Stimulated activated CD8-positive, alpha-beta memory T cell treated with anti-CD3 and anti-CD28 coated beads, Interleukin-12 subunit alpha, Interleukin-12 subunit beta, amount 100 ng/mL, for 4 hours (primary cell): Measurements from ENCODE around the gene GOLGA6C.
"Not testable (repeated sequence)": the region's sequence is repeated elsewhere in the genome, so short reads cannot be mapped to it uniquely, and the experiment has no call there.

Experiments used
- DNase-seq: peaks from one replicate; pipeline ENCODE4 v3.0.0-alpha.2; 2020; ENCODE audit warnings: low read depth

The GOLGA6C gene

GRCh38 chr15:75319231-75319897 is 61.2 kb downstream of the GOLGA6C start:
- DNase-seq = not testable (repeated sequence)
